ENCODE results near the gene FAM221B.

FAM221B gene

GRCh38 chr9:35847792-35848572, 19.4 kb upstream of the FAM221B start:
- peak; percentile 76 for DNase-seq (ENCODE audit: low spot score)

GRCh38 chr9:35845824-35846771, 17.6 kb upstream of the FAM221B start:
- DNase-seq (ENCODE audit: low spot score): no peak

- DNase-seq (ENCODE audit: low spot score): peak; percentile 78
Measured at GRCh38 chr9:35844628-35845270, 16.2 kb upstream of the FAM221B start.

GRCh38 chr9:35842795-35843194, 14.3 kb upstream of the FAM221B start:
- DNase-seq (ENCODE audit: low spot score): no peak

GRCh38 chr9:35842020-35842745, 13.7 kb upstream of the FAM221B start:
- no peak for DNase-seq (ENCODE audit: low spot score)

GRCh38 chr9:35841645-35841900, 13.0 kb upstream of the FAM221B start:
- DNase-seq (ENCODE audit: low spot score): no peak

GRCh38 chr9:35840881-35841644, 12.5 kb upstream of the FAM221B start:
- DNase-seq (ENCODE audit: low spot score): no peak

- DNase-seq (ENCODE audit: low spot score): no peak
Measured at GRCh38 chr9:35839926-35840325, 11.4 kb upstream of the FAM221B start.

- DNase-seq (ENCODE audit: low spot score): no peak
Measured at GRCh38 chr9:35836595-35836994, 8.1 kb upstream of the FAM221B start.

GRCh38 chr9:35835766-35836165, 7.2 kb upstream of the FAM221B start:
- DNase-seq (ENCODE audit: low spot score): no peak

- DNase-seq (ENCODE audit: low spot score): no peak
Measured at GRCh38 chr9:35835216-35835632, 6.7 kb upstream of the FAM221B start.

GRCh38 chr9:35834260-35835215, 6.0 kb upstream of the FAM221B start:
- no peak for DNase-seq (ENCODE audit: low spot score)

- DNase-seq (ENCODE audit: low spot score): no peak
Measured at GRCh38 chr9:35832814-35833213, 4.3 kb upstream of the FAM221B start.

- no peak for DNase-seq (ENCODE audit: low spot score)
Measured at GRCh38 chr9:35831040-35831439, 2.5 kb upstream of the FAM221B start.

- DNase-seq (ENCODE audit: low spot score): no peak
Measured at GRCh38 chr9:35829764-35830096, 1.2 kb upstream of the FAM221B start.

- DNase-seq (ENCODE audit: low spot score): peak; percentile 98
Measured at GRCh38 chr9:35829084-35829763, 692 bp upstream of the FAM221B start, which contains the start of gene TMEM8B. TMEM8B (plus strand) TSS chr9:35829228; CDS start chr9:35829448, 220 bp downstream.

GRCh38 chr9:35827486-35827885, 1.0 kb downstream of the FAM221B start:
- no peak for DNase-seq (ENCODE audit: low spot score)

GRCh38 chr9:35826071-35826701, 2.3 kb downstream of the FAM221B start:
- peak; percentile 73 for DNase-seq (ENCODE audit: low spot score)

GRCh38 chr9:35822926-35823325, 5.6 kb downstream of the FAM221B start:
- no peak for DNase-seq (ENCODE audit: low spot score)

All from Ammon's horn (tissue), 1 donor.